ENCODE results near the gene TFAP2D.

TFAP2D gene

DNA sequence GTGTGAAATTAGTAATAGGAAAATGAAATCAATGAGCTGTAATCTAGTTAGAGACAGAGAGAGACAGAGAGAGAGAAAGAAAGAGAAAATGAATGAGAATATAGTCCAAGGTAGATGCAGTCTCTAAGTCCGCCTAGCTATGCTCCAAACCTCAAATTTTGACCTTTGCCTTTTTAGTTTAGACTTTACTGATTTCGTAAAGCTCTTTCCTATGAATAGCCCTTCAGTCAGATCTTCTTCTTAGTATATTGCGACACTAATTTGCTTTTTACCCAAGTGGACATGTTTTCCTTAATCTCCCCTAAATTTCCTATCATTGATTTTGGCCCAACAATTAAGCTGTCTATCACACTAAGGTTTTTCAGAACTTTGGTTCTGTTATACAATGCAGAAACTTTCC is 49.5 kb downstream of the TFAP2D start:
- DNase-seq (ENCODE audit: extremely low read depth, low read depth), result no peak
- TF ChIP-seq, protein P1, sequence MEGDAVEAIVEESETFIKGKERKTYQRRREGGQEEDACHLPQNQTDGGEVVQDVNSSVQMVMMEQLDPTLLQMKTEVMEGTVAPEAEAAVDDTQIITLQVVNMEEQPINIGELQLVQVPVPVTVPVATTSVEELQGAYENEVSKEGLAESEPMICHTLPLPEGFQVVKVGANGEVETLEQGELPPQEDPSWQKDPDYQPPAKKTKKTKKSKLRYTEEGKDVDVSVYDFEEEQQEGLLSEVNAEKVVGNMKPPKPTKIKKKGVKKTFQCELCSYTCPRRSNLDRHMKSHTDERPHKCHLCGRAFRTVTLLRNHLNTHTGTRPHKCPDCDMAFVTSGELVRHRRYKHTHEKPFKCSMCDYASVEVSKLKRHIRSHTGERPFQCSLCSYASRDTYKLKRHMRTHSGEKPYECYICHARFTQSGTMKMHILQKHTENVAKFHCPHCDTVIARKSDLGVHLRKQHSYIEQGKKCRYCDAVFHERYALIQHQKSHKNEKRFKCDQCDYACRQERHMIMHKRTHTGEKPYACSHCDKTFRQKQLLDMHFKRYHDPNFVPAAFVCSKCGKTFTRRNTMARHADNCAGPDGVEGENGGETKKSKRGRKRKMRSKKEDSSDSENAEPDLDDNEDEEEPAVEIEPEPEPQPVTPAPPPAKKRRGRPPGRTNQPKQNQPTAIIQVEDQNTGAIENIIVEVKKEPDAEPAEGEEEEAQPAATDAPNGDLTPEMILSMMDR (IDR thresholded peaks at IDR 0.05; ENCODE audit: low read depth, low read length), result no peak

DNA sequence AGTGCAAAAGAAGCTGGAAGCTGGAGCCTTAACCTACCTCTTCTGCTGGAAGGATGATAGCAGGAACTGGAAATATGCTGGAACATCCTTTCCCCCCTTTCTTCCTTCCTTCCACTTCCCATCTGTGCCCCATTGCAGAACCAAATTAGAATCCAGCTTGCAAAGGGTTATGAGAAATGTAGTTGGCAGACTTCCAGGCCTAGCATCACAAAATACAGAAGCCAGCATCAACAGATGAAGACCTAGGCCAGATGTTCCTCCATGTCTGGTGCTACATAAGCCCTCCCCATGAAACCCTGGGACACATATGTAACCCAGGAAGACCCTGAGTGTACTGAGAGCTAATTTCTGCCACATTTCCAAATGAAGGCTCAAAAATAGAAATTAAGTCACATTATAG is 65.4 kb downstream of the TFAP2D start:
- TF ChIP-seq, protein P1 (IDR thresholded peaks at IDR 0.05; ENCODE audit: low read depth, low read length), result no peak
- no peak for DNase-seq (ENCODE audit: extremely low read depth, low read depth)

DNA sequence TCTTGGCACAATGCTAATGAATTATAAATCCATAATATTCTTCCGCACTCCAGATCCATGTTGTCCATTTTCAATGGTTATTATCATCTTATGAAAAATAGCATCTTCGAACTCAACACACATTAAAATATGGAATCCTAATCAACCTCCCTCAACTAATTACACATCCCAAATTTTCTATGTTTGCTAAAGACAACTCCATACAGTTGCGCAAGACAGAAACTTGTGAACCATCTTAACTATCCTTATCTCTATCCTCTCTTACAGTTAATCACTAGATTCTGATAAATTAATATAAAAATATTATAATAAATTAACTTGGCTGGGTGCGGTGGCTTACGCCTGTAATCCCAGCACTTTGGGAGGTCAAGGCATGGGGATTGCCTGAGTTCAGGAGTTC is 67.1 kb downstream of the TFAP2D start:
- no peak for DNase-seq (ENCODE audit: extremely low read depth, low read depth)
- TF ChIP-seq, protein P1 (IDR thresholded peaks at IDR 0.05; ENCODE audit: low read depth, low read length), result no peak

DNA sequence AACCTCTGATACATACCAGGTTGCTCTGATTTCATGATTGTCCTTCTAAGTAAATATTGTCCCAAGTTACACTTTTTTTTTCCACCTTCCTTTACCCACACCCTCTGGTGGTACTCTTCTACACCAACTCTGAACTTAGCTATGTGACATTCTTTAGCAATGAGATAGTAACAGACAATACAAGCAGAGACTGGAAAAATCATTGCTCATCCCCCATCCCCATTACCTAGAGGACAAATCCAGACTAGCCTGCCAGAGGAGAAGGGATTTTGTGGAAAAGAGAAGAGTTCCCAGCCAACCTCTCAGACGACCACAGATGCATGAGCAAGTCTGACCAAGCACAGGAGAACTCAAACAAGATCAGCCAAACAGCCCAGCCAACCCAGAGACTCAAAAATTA is 72.6 kb downstream of the TFAP2D start:
- no peak for DNase-seq (ENCODE audit: extremely low read depth, low read depth)

DNA sequence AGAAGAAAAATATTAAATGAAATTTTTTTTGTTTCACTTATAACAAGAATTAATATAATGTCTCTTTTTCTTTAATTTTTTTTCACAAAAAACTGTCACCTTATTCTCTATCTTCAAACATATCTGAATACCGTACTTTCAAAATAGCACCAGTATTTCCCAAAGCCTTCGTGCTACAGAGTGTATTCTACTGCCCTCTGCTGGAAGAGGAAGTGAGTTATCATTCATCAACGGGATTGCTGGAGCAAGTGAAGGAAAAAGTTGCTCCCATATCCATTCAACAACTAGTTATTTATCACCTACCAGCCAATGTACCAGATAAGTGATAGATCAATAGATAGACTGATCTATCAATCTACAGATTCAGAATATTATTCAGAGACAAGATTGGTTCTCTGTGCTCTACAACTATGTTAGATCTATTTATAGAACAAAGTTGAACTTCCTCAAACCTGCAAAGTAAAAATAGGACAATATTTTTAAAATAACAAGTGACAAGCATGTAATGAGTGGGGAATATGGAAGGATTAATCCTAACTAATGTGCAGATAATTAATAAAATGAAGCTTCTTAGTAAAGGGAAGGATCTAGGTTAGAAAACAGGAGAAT is 78.7 kb downstream of the TFAP2D start:
- TF ChIP-seq, protein P1 (IDR thresholded peaks at IDR 0.05; ENCODE audit: low read depth, low read length), result peak; percentile 69
- DNase-seq (ENCODE audit: extremely low read depth, low read depth), result no peak

More for the DNA sequence above, 72.6 kb downstream of the TFAP2D start:
- TF ChIP-seq, protein P1 (IDR thresholded peaks at IDR 0.05; ENCODE audit: low read depth, low read length), result no peak

DNA sequence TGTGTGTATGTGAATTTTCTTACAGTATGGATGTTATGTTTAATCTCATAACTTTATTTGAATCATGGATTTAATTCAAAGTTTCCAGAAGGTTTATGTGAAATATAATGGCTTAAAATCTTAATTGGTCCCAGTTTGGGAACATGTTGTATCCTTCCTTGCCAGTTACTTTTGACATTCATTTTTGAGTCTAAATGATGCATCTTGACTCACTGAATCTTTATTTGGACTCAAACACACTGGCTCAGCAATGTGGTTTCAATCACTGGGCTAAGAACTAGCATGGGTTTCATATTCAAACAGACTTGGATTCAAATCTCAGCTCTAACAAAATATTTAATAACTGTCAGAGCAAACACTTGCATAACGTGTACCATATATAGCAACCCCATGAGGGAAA is 79.4 kb downstream of the TFAP2D start:
- no peak for DNase-seq (ENCODE audit: extremely low read depth, low read depth)
- TF ChIP-seq, protein P1 (IDR thresholded peaks at IDR 0.05; ENCODE audit: low read depth, low read length), result no peak

DNA sequence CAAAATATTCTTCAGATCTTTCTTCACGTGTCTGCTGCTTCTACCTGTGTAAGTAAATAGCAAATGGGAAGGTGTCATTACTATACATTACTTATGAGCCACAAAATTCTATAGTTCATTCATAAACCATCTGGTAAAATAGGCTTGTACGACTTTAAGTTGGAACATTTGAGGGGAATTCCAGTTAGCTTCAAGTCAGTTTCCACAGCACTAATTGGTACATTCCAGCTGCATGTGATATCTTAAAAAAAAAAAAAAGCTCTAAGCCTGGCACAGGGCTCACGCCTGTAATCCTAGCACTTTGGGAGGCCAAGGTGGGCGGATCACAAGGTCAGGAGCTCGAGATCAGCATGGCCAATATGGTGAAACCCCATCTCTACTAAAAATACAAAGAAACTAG is 82.2 kb downstream of the TFAP2D start:
- TF ChIP-seq, protein P1 (IDR thresholded peaks at IDR 0.05; ENCODE audit: low read depth, low read length), result no peak
- no peak for DNase-seq (ENCODE audit: extremely low read depth, low read depth)

Measured in AG09319 (cell line).